Kasumi-1 (cell line): ENCODE measurements around the gene ZNF467.

Experiments
- DNase-seq, 2 experiments: peaks; one replicate each; lab custom pipeline; 2025; lab: John Stamatoyannopoulos, UW

Gene ZNF467

GRCh38 chr7:149727053-149727898 is 46.1 kb downstream of the ZNF467 start:
- no peak for DNase-seq

GRCh38 chr7:149725916-149726315 is 47.5 kb downstream of the ZNF467 start:
- no peak for DNase-seq

GRCh38 chr7:149725426-149725821 is 48.0 kb downstream of the ZNF467 start:
- peak; percentile 51 to 64 for DNase-seq

GRCh38 chr7:149724661-149725425 is 48.5 kb downstream of the ZNF467 start:
- DNase-seq = no peak

- DNase-seq = no peak
These were observed 49.4 kb downstream of the ZNF467 start for GRCh38 chr7:149723795-149724495.

- DNase-seq = no peak
These were observed 50.2 kb downstream of the ZNF467 start for GRCh38 chr7:149723082-149723767.

- no peak for DNase-seq
These were observed 50.9 kb downstream of the ZNF467 start for GRCh38 chr7:149722356-149722957.

GRCh38 chr7:149721084-149721601 is 52.2 kb downstream of the ZNF467 start:
- no peak for DNase-seq

GRCh38 chr7:149720372-149721083 is 52.9 kb downstream of the ZNF467 start:
- DNase-seq = no peak

GRCh38 chr7:149719912-149720335 is 53.5 kb downstream of the ZNF467 start:
- no peak for DNase-seq

- peak in 1 of 2 experiments; percentile 10 for DNase-seq
These were observed 54.1 kb downstream of the ZNF467 start for GRCh38 chr7:149719050-149719899.

GRCh38 chr7:149718730-149719049 is 54.7 kb downstream of the ZNF467 start:
- DNase-seq = no peak

- DNase-seq = no peak
These were observed 55.9 kb downstream of the ZNF467 start for GRCh38 chr7:149717481-149717880.

- no peak for DNase-seq
These were observed 56.5 kb downstream of the ZNF467 start for GRCh38 chr7:149716932-149717307.

- DNase-seq = no peak
These were observed 57.1 kb downstream of the ZNF467 start for GRCh38 chr7:149716007-149716931.

- DNase-seq = no peak
These were observed 57.9 kb downstream of the ZNF467 start for GRCh38 chr7:149715476-149715875.

- no peak for DNase-seq
These were observed 58.4 kb downstream of the ZNF467 start for GRCh38 chr7:149714910-149715471.
